HEK293 (cell line): ENCODE measurements around the gene POLQ.

ENCODE experiments used
- ATF2 ChIP-seq: fragments of 450-650 bp; formaldehyde crosslinking; IDR thresholded peaks from 2 replicates; pipeline ENCODE4 v1.5.1; 2016; ENCODE audit warnings: missing biosample characterization, missing genetic modification characterization, low read depth
- CTCF ChIP-seq: fragments of 450-650 bp; formaldehyde crosslinking; IDR thresholded peaks from 2 replicates; pipeline ENCODE4 v1.5.1; 2016; ENCODE audit warnings: missing biosample characterization, missing genetic modification characterization
- KLF8 ChIP-seq: fragments of 450-650 bp; formaldehyde crosslinking; IDR thresholded peaks from 2 replicates; pipeline ENCODE4 v1.5.1; 2016; ENCODE audit warnings: missing biosample characterization, missing genetic modification characterization
- MYNN ChIP-seq: fragments of 450-650 bp; formaldehyde crosslinking; IDR thresholded peaks from 2 replicates; pipeline ENCODE4 v1.5.1; 2016; ENCODE audit warnings: missing biosample characterization, missing genetic modification characterization, borderline replicate concordance
- REST ChIP-seq: fragments of 450-650 bp; formaldehyde crosslinking; IDR thresholded peaks from 2 replicates; pipeline ENCODE4 v1.5.1; 2016; ENCODE audit warnings: missing biosample characterization, missing genetic modification characterization
- WT1 ChIP-seq: fragments of 450-650 bp; formaldehyde crosslinking; IDR thresholded peaks from 2 replicates; pipeline ENCODE4 v1.5.1; 2016; ENCODE audit warnings: missing biosample characterization, missing genetic modification characterization
- YY1 ChIP-seq: fragments of 450-650 bp; formaldehyde crosslinking; IDR thresholded peaks from 2 replicates; pipeline ENCODE4 v1.5.1; 2018; ENCODE audit warnings: missing biosample characterization, missing genetic modification characterization
- ZBTB17 ChIP-seq: fragments of 450-650 bp; formaldehyde crosslinking; IDR thresholded peaks from 2 replicates; pipeline ENCODE4 v1.5.1; 2016; ENCODE audit warnings: missing biosample characterization, missing genetic modification characterization
- ZBTB44 ChIP-seq: fragments of 450-650 bp; IDR thresholded peaks from 2 replicates; pipeline ENCODE4 v1.5.1; 2018; ENCODE audit warnings: missing biosample characterization, mild to moderate bottlenecking, missing genetic modification characterization
- ZNF140 ChIP-seq: fragments of 450-650 bp; formaldehyde crosslinking; IDR thresholded peaks from 2 replicates; pipeline ENCODE4 v1.5.1; 2016; ENCODE audit warnings: missing biosample characterization, missing genetic modification characterization
- ZNF184 ChIP-seq: fragments of 450-650 bp; IDR thresholded peaks from 2 replicates; pipeline ENCODE4 v1.5.1; 2018; ENCODE audit warnings: missing biosample characterization, mild to moderate bottlenecking, missing genetic modification characterization
- ZNF280D ChIP-seq: fragments of 450-650 bp; formaldehyde crosslinking; IDR thresholded peaks from 2 replicates; pipeline ENCODE4 v1.5.1; 2016; ENCODE audit warnings: missing biosample characterization, missing genetic modification characterization
- ZNF426 ChIP-seq: fragments of 450-650 bp; formaldehyde crosslinking; IDR thresholded peaks from 2 replicates; pipeline ENCODE4 v1.5.1; 2017; ENCODE audit warnings: missing biosample characterization, missing genetic modification characterization, mild to moderate bottlenecking, inconsistent platforms, moderate library complexity
- ZNF449 ChIP-seq: fragments of 450-650 bp; formaldehyde crosslinking; IDR thresholded peaks from 2 replicates; pipeline ENCODE4 v1.5.1; 2017; ENCODE audit warnings: missing biosample characterization, mild to moderate bottlenecking, missing genetic modification characterization, moderate library complexity

- TF ChIP-seq ZNF426 (no peak), CTCF (tag by site-specific recombination) (no peak), ZBTB17 (tag by site-specific recombination) (no peak), ZNF140 (tag by site-specific recombination) (no peak), KLF8 (no peak), YY1 (no peak), MYNN (tag by site-specific recombination) (no peak), ZNF449 (tag by site-specific recombination) (no peak), WT1 (no peak), ATF2 (tag by site-specific recombination) (no peak), ZNF280D (no peak), ZBTB44 (tag by site-specific recombination) (no peak), ZNF184 (tag by site-specific recombination) (no peak), REST (tag by site-specific recombination) (no peak)
Measured at GRCh38 chr3:121508389-121508788, 37.4 kb downstream of the POLQ start.
